Measurements from ENCODE around the gene TTC7B.

DNA sequence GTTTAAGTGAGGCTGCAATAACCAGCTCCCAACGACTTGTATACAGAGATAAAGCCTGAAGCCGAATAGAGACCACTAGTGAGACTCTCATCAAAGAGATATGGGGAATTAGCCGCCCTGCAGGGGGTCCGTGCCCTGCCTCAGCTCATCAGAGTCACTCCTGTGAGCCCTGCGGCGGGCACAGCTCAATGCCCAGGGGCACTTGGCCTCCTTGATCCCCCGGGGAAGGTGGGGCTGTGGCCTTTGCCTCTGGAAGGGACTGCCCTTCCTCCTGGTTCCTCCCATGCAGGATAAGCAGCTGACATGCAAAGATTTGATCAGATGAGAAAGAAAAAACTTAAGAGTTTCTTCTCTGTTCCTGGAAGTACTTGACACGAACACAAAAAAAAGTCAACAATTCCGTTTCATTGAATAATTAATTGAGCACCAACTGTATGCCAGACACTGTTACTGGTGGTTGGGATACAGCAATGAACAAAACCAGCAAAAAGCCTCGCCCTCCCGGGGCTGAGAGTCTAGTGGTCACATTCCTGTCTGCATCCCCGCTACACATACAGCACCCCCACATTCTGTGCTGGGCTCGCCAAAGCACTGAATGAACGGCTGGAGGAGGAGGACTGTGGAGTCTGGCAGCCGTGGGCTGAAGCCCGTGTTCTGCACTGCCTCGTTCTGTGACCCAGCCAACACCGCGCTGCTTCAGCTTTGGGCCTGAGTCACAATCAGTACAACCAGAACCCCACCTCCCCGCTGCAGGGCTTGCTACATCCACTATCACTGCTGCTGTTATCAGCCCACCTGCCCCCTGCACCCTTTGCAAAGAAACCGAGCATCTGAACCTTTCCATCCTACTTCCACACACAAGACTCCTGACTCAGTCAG is 10.3 kb downstream of the TTC7B start:
- TF ChIP-seq, protein P1, sequence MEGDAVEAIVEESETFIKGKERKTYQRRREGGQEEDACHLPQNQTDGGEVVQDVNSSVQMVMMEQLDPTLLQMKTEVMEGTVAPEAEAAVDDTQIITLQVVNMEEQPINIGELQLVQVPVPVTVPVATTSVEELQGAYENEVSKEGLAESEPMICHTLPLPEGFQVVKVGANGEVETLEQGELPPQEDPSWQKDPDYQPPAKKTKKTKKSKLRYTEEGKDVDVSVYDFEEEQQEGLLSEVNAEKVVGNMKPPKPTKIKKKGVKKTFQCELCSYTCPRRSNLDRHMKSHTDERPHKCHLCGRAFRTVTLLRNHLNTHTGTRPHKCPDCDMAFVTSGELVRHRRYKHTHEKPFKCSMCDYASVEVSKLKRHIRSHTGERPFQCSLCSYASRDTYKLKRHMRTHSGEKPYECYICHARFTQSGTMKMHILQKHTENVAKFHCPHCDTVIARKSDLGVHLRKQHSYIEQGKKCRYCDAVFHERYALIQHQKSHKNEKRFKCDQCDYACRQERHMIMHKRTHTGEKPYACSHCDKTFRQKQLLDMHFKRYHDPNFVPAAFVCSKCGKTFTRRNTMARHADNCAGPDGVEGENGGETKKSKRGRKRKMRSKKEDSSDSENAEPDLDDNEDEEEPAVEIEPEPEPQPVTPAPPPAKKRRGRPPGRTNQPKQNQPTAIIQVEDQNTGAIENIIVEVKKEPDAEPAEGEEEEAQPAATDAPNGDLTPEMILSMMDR (IDR thresholded peaks at IDR 0.05), result no peak
- no peak for TF ChIP-seq EZH2 (IDR thresholded peaks at IDR 0.05)

Data from neural progenitor cell (in vitro differentiated cells).